Nephron progenitor cell (in vitro differentiated cells): ENCODE measurements around the gene FGD3.

ENCODE experiments used
- DNase-seq: peaks from one replicate; pipeline ENCODE4 v3.0.0; 2021
- H3K27ac Mint-ChIP-seq: 2 replicates; pipeline ENCODE4 v1.8.0; 2021; ENCODE audit warnings: mild to moderate bottlenecking, moderate library complexity, mixed read lengths
- H3K27me3 Mint-ChIP-seq: 2 replicates; pipeline ENCODE4 v1.8.0; 2021; ENCODE audit warnings: mild to moderate bottlenecking, low read depth, mixed read lengths; ENCODE audit not compliant: poor library complexity
- H3K36me3 Mint-ChIP-seq: 2 replicates; pipeline ENCODE4 v1.8.0; 2021; ENCODE audit warnings: low read depth, mixed read lengths
- H3K4me1 Mint-ChIP-seq: 2 replicates; pipeline ENCODE4 v1.8.0; 2021; ENCODE audit warnings: mixed read lengths
- H3K4me3 Mint-ChIP-seq: 2 replicates; pipeline ENCODE4 v1.8.0; 2021; ENCODE audit warnings: mild to moderate bottlenecking, moderate library complexity, mixed read lengths
- H3K9me3 Mint-ChIP-seq: 2 replicates; pipeline ENCODE4 v1.8.0; 2021; ENCODE audit warnings: mild to moderate bottlenecking, moderate library complexity, mixed read lengths
- TF ChIP-seq, protein P1 (sequence below): fragments of 200-600 bp; sonication (generic); IDR thresholded peaks from 2 replicates; pipeline ENCODE4 v1.5.0; 2021; ENCODE audit warnings: antibody characterized with exemption

The FGD3 gene

DNA sequence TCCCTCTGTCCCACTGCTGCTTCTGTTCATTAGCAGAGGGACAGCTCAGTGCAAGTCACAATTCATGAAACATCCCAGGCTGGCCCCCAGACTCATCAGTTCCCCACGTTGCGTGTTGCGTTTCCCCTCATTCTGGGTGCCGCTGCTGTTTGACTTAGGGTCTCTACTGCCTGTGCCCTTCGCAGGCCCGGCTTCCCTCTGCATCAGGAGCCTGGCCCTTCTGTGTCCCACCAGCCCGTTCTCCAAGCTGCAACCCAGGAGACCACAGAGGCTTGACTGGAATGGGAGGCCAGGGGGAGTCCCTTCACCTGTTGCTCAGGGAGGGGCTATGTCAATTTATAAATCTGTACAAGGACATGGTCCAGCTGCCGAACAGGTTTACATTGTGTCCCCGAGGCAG is 57.2 kb downstream of the FGD3 start:
- H3K4me3 Mint-ChIP-seq = no peak overlapping the region
- peaks cover 14% of the 10 kb centered on the region for H3K36me3 Mint-ChIP-seq
- H3K27ac Mint-ChIP-seq = no peak overlapping the region
- peaks cover 20% of the 10 kb centered on the region for H3K9me3 Mint-ChIP-seq
- no peaks in the 10 kb centered on the region for H3K4me1 Mint-ChIP-seq
- H3K27me3 Mint-ChIP-seq = peaks cover 4% of the 10 kb centered on the region
- TF ChIP-seq, protein P1, sequence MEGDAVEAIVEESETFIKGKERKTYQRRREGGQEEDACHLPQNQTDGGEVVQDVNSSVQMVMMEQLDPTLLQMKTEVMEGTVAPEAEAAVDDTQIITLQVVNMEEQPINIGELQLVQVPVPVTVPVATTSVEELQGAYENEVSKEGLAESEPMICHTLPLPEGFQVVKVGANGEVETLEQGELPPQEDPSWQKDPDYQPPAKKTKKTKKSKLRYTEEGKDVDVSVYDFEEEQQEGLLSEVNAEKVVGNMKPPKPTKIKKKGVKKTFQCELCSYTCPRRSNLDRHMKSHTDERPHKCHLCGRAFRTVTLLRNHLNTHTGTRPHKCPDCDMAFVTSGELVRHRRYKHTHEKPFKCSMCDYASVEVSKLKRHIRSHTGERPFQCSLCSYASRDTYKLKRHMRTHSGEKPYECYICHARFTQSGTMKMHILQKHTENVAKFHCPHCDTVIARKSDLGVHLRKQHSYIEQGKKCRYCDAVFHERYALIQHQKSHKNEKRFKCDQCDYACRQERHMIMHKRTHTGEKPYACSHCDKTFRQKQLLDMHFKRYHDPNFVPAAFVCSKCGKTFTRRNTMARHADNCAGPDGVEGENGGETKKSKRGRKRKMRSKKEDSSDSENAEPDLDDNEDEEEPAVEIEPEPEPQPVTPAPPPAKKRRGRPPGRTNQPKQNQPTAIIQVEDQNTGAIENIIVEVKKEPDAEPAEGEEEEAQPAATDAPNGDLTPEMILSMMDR = no peak
- no peak for DNase-seq

GRCh38 chr9:93005876-93006275 is 58.6 kb downstream of the FGD3 start:
- Mint-ChIP-seq H3K27me3 (peaks cover 3% of the 10 kb centered on the region), H3K9me3 (peaks cover 7% of the 10 kb centered on the region), H3K36me3 (peaks cover 3% of the 10 kb centered on the region), H3K4me3 (no peak overlapping the region), H3K4me1 (no peaks in the 10 kb centered on the region), H3K27ac (no peak overlapping the region)
- DNase-seq = no peak
- TF ChIP-seq, protein P1 = no peak

GRCh38 chr9:93007529-93008058 is 60.3 kb downstream of the FGD3 start:
- H3K4me3 Mint-ChIP-seq = no peak overlapping the region
- no peaks in the 10 kb centered on the region for H3K36me3 Mint-ChIP-seq
- no peaks in the 10 kb centered on the region for H3K4me1 Mint-ChIP-seq
- no peaks in the 10 kb centered on the region for H3K27me3 Mint-ChIP-seq
- DNase-seq = no peak
- H3K27ac Mint-ChIP-seq = no peak overlapping the region
- TF ChIP-seq, protein P1 = no peak
- H3K9me3 Mint-ChIP-seq = no peaks in the 10 kb centered on the region

- Mint-ChIP-seq H3K4me3 (no peak overlapping the region), H3K4me1 (peaks cover 1% of the 10 kb centered on the region), H3K9me3 (no peaks in the 10 kb centered on the region), H3K27ac (no peak overlapping the region), H3K27me3 (no peaks in the 10 kb centered on the region), H3K36me3 (no peaks in the 10 kb centered on the region)
- TF ChIP-seq, protein P1 = no peak
- DNase-seq = no peak
Observed at GRCh38 chr9:93008457-93008856, 61.1 kb downstream of the FGD3 start.

GRCh38 chr9:93009337-93010015 is 62.2 kb downstream of the FGD3 start:
- Mint-ChIP-seq H3K4me3 (no peak overlapping the region), H3K27me3 (no peaks in the 10 kb centered on the region), H3K9me3 (no peaks in the 10 kb centered on the region), H3K27ac (no peak overlapping the region), H3K4me1 (peaks cover 10% of the 10 kb centered on the region), H3K36me3 (no peaks in the 10 kb centered on the region)
- DNase-seq = no peak
- TF ChIP-seq, protein P1 = no peak

DNA sequence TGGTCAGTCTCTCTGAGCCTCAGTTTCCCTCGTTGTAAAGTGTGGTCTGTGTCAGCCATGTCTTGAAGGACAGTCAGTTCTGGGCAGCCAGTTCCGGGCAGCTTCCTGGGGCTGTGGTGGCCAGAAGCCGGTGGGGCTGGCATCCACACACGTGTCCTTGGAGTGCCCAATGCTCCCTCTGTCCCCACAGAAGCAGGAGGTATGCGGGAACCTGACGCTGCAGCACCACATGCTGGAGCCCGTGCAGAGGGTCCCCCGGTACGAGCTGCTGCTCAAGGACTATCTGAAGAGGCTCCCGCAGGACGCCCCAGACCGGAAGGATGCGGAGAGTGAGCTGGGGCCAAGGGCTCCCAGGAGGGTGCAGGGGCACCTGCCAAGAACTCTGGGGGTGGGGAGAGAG is 62.7 kb downstream of the FGD3 start:
- H3K36me3 Mint-ChIP-seq = no peaks in the 10 kb centered on the region
- no peaks in the 10 kb centered on the region for H3K9me3 Mint-ChIP-seq
- TF ChIP-seq, protein P1 = no peak
- no peak for DNase-seq
- no peak overlapping the region for H3K4me3 Mint-ChIP-seq
- H3K27me3 Mint-ChIP-seq = no peaks in the 10 kb centered on the region
- no peak overlapping the region for H3K27ac Mint-ChIP-seq
- peaks cover 10% of the 10 kb centered on the region for H3K4me1 Mint-ChIP-seq
